Measurements from ENCODE around the gene RBM25.
"Not testable (repeated sequence)": the region's sequence is repeated elsewhere in the genome, so short reads cannot be mapped to it uniquely, and the experiment has no call there.

The RBM25 gene

GRCh38 chr14:73058224-73058921 lies at the start of gene RBM25:
RBM25 (plus strand) TSS chr14:73058534; CDS start chr14:73071642, 13,108 bp downstream.
- DNase-seq = peak; percentile 98

- DNase-seq = not testable (repeated sequence)
Measured at GRCh38 chr14:73011189-73011588, 47.1 kb upstream of the RBM25 start.

GRCh38 chr14:73014105-73014504 lies 44.2 kb upstream of the RBM25 start:
- DNase-seq = no peak

DNA sequence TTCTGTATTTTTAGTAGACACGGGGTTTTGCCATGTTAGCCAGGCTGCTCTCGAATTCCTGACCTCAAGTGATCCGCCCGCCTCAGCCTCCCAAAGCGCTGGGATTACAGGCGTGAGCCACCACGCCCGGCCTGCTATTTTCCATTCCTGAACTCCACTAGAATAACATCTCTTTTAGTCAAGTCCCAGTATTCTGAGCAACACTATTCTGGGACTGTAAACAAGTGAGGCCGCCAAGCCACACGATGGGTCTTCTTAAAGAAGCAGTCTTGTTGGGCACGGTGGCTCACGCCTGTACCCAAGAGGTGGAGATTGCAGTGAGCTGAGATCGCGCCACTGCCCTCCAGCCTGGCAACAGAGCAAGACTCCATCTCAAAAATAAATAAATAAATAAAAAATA lies 42.8 kb upstream of the RBM25 start:
- not testable (repeated sequence) for DNase-seq

GRCh38 chr14:73016011-73016410 lies 42.3 kb upstream of the RBM25 start:
- not testable (repeated sequence) for DNase-seq

GRCh38 chr14:73022051-73022450 lies 36.3 kb upstream of the RBM25 start:
- DNase-seq = no peak

DNA sequence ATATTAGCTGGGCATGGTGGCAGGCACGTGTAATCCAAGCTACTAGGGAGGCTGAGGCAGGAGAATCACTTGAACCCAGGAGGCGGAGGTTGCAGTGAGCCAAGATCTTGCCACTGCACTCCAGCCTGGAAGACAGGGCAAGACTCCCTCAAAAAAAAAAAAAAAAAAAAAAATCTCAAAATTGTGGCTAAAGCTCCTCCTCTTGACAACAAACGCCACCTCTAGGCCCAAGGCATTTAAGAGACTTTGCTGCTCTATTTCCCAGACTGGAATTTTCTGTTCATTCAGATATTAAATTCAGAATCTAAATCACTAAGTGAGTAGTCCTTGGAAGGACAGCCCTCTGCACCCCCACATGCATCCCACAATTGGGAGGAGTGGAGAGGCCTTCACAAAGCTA lies 32.8 kb upstream of the RBM25 start:
- DNase-seq = no peak

GRCh38 chr14:73026243-73026844 lies 32.0 kb upstream of the RBM25 start:
- no peak for DNase-seq

GRCh38 chr14:73026845-73027542 lies 31.3 kb upstream of the RBM25 start, which contains the start of gene ZFYVE1:
ZFYVE1 (minus strand) TSS chr14:73027106; CDS start chr14:73024508, 2,598 bp downstream.
- peak; percentile 96 for DNase-seq

- DNase-seq = no peak
Measured at GRCh38 chr14:73027546-73027945, 30.8 kb upstream of the RBM25 start.

- DNase-seq = no peak
Measured at GRCh38 chr14:73027984-73028383, 30.4 kb upstream of the RBM25 start.

- not testable (repeated sequence) for DNase-seq
Measured at GRCh38 chr14:73036706-73037450, 21.5 kb upstream of the RBM25 start.

- DNase-seq = no peak
Measured at GRCh38 chr14:73047808-73048207, 10.5 kb upstream of the RBM25 start.

DNA sequence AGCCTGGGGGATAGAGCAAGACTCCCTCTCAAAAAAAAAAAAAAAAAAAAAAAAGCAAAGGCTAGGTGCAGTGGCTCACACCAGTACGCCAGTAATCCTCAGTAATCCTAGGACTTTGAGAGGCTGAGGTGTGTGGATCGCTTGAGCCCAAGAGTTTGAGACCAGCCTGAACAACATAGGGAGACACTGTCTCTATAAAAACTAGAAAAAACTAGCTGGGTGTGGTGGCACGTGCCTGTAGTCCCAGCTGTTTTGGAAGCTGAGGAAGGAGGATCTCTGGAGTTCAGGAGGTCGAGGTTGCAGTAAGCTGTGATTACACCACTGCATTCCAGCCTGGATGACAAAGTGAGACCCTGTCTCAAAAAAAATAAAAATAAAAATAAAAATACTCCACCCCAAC lies 8.9 kb upstream of the RBM25 start:
- no peak for DNase-seq

DNA sequence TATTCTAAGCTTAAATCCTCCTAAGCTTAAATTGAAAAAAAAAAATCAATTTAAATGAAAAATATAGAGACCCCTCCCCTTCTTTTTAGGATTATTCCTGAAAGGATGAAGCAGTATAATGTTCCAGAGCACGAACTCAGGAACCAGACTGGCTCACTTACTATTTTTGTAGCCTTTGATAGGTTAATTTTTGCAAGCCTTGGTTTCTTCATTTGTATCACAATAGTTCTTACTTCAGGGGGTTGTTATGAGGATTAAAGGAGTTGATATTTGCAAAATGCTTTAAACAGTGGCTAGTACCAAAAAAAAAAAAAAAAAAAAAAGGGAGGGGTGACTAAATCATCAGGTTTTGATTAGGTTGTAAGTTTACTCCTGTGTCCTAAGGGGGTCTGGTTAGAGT lies 3.1 kb upstream of the RBM25 start:
- no peak for DNase-seq

DNA sequence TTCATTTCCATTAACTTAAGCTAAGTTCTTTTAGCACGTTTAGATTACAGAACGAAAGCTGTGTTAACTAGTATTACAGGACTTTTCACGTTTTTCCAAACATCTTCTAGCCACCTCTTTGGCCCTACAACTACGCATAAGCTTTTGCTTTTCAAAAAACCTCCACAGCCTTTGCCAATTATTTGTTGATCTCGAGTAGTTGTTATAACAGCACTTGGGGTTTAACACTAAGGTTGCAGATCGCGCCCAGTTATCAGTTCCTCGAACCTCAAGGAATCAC lies 450 bp upstream of the RBM25 start:
- no peak for DNase-seq

GRCh38 chr14:73058922-73059673 lies 764 bp downstream of the RBM25 start:
- no peak for DNase-seq

GRCh38 chr14:73069585-73069984 lies 11.3 kb downstream of the RBM25 start:
- DNase-seq = no peak

DNA sequence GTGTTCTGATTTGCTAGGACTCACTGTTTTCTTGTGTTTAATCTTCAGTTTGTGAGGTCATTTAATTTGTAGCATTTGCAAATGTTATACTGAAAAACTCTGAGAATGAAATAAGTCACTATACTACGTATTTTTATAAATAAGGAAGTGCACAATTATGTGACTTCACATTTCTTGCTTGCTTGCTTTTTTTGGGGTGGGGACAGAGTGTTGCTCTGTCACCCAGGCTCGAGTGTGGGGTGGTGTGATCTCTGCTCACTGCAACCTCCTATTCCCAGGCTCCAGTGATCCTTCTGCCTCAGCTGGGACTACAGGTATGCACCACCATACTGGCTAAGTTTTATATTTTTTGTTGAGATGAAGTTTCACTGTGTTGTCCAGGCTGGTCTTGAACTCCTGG lies 32.7 kb downstream of the RBM25 start:
- no peak for DNase-seq

- no peak for DNase-seq
Measured at GRCh38 chr14:73097421-73097820, 39.1 kb downstream of the RBM25 start.

GRCh38 chr14:73100334-73100733 lies 42.0 kb downstream of the RBM25 start:
- DNase-seq = no peak

DNA sequence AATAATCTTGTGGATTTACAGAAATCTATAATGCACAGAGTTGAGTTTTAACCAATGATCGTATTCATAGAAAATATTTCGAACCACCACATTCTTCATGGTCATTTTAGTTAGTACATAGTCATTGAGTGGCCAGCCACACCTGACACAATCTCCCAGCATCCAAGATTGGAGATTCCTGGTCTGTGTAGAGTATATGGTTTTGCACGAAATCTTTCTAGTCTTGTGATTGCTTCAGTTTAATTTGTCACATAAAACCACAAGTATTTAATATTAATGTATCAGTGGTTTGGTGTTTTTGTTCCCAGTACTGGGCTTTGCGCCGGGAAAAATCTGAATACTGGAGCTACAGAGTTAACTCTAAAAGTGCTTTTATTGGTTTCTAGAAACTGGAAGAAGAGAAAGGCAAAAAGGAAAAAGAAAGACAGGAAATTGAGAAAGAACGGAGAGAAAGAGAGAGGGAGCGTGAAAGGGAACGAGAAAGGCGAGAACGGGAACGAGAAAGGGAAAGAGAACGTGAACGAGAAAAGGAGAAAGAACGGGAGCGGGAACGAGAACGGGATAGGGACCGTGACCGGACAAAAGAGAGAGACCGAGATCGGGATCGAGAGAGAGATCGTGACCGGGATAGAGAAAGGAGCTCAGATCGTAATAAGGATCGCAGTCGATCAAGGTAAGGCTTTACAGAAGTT lies 44.6 kb downstream of the RBM25 start:
- DNase-seq = no peak
